H9 (cell line): Measurements from ENCODE around the gene RIPK4. TPM values are rescaled to one million over a fixed set of nuclear protein-coding genes. Genes with fewer than 3 reads are reported as not detected.

ENCODE experiments used
- DNase-seq: peaks from one replicate; pipeline ENCODE4 v3.0.0-alpha.2; 2017
- H2AFZ ChIP-seq: one replicate; pipeline ENCODE4 v1.6.1; 2013; ENCODE audit warnings: mild to moderate bottlenecking, low read length, control low read depth, moderate library complexity
- H2AK5ac ChIP-seq: 2 replicates; pipeline ENCODE4 v1.6.1; 2013; ENCODE audit warnings: low read length, control low read depth, mixed read lengths; ENCODE audit not compliant: insufficient read length
- H2BK120ac ChIP-seq: one replicate; pipeline ENCODE4 v1.6.1; 2013; ENCODE audit warnings: low read depth, mild to moderate bottlenecking, low read length, control low read depth, inconsistent platforms; ENCODE audit not compliant: poor library complexity, severe bottlenecking
- H2BK12ac ChIP-seq: 2 replicates; pipeline ENCODE4 v1.6.1; 2013; ENCODE audit warnings: low read length, control low read depth, mixed read lengths, low read depth; ENCODE audit not compliant: insufficient read length
- H2BK15ac ChIP-seq: 2 replicates; pipeline ENCODE4 v1.6.1; 2013; ENCODE audit warnings: low read depth, low read length, control low read depth
- H2BK20ac ChIP-seq: one replicate; pipeline ENCODE4 v1.6.1; 2013; ENCODE audit warnings: low read depth, mild to moderate bottlenecking, low read length, control low read depth, inconsistent platforms; ENCODE audit not compliant: poor library complexity, severe bottlenecking
- H2BK5ac ChIP-seq: 2 replicates; pipeline ENCODE4 v1.6.1; 2013; ENCODE audit warnings: low read length, control low read depth, mixed read lengths; ENCODE audit not compliant: insufficient read length
- H3K14ac ChIP-seq: 2 replicates; pipeline ENCODE4 v1.6.1; 2013; ENCODE audit warnings: low read length, control low read depth; ENCODE audit not compliant: insufficient read depth
- H3K18ac ChIP-seq: 2 replicates; pipeline ENCODE4 v1.6.1; 2013; ENCODE audit warnings: low read depth, mild to moderate bottlenecking, mixed read lengths, low read length, control low read depth; ENCODE audit not compliant: insufficient read length
- H3K23ac ChIP-seq: 2 replicates; pipeline ENCODE4 v1.6.1; 2013; ENCODE audit warnings: low read length, control low read depth, mixed read lengths, low read depth; ENCODE audit not compliant: insufficient read length
- H3K23me2 ChIP-seq: 2 replicates; pipeline ENCODE4 v1.6.1; 2013; ENCODE audit warnings: low read depth, mild to moderate bottlenecking, mixed read lengths, low read length, control low read depth; ENCODE audit not compliant: insufficient read length, poor library complexity, severe bottlenecking
- H3K27ac ChIP-seq: 2 replicates; pipeline ENCODE4 v1.5.1; 2013; ENCODE audit warnings: low read length, control low read depth, mixed read lengths, low read depth; ENCODE audit not compliant: insufficient read length
- H3K27me3 ChIP-seq: 2 replicates; pipeline ENCODE4 v1.6.1; 2013; ENCODE audit warnings: low read length, control low read depth, inconsistent platforms; ENCODE audit not compliant: insufficient read depth
- H3K4ac ChIP-seq: 2 replicates; pipeline ENCODE4 v1.6.1; 2013; ENCODE audit warnings: low read depth, mild to moderate bottlenecking, control low read depth, inconsistent platforms, low read length, moderate library complexity
- H3K4me1 ChIP-seq: 2 replicates; pipeline ENCODE4 v1.6.1; 2013; ENCODE audit warnings: low read length, control low read depth, inconsistent platforms; ENCODE audit not compliant: insufficient read depth
- H3K4me2 ChIP-seq: 2 replicates; pipeline ENCODE4 v1.6.1; 2013; ENCODE audit warnings: low read length, control low read depth, mixed read lengths; ENCODE audit not compliant: insufficient read length, insufficient read depth
- H3K56ac ChIP-seq: 2 replicates; pipeline ENCODE4 v1.6.1; 2013; ENCODE audit warnings: low read depth, mild to moderate bottlenecking, mixed read lengths, low read length, control low read depth; ENCODE audit not compliant: insufficient read length
- H3K79me1 ChIP-seq: 2 replicates; pipeline ENCODE4 v1.6.1; 2013; ENCODE audit warnings: low read depth, mild to moderate bottlenecking, moderate library complexity, low read length, control low read depth, inconsistent platforms; ENCODE audit not compliant: insufficient read depth, poor library complexity, severe bottlenecking
- H3K79me2 ChIP-seq: 2 replicates; pipeline ENCODE4 v1.6.1; 2013; ENCODE audit warnings: low read length, control low read depth, inconsistent platforms; ENCODE audit not compliant: insufficient read depth
- H3K9ac ChIP-seq: 2 replicates; pipeline ENCODE4 v1.6.1; 2013; ENCODE audit warnings: low read length, control low read depth, mixed read lengths; ENCODE audit not compliant: insufficient read length; ENCODE audit errors: extremely low read depth
- H3K9me3 ChIP-seq: one replicate; pipeline ENCODE4 v1.6.1; 2013; ENCODE audit warnings: low read depth, low read length, inconsistent platforms; ENCODE audit not compliant: control insufficient read depth
- H3T11ph ChIP-seq: one replicate; pipeline ENCODE4 v1.6.1; 2013; ENCODE audit warnings: mild to moderate bottlenecking, low read length, control low read depth, inconsistent platforms
- H4K20me1 ChIP-seq: one replicate; pipeline ENCODE4 v1.6.1; 2013; ENCODE audit not compliant: control insufficient read depth, insufficient read length, insufficient read depth
- H4K5ac ChIP-seq: 2 replicates; pipeline ENCODE4 v1.6.1; 2013; ENCODE audit warnings: low read depth, mild to moderate bottlenecking, mixed read lengths, low read length, control low read depth; ENCODE audit not compliant: insufficient read length
- H4K8ac ChIP-seq: replicated peaks from 2 replicates; pipeline ENCODE4 v1.6.1; 2013; ENCODE audit warnings: low read length, control low read depth, mixed read lengths, low read depth; ENCODE audit not compliant: insufficient read length
- H4K91ac ChIP-seq: 2 replicates; pipeline ENCODE4 v1.6.1; 2013; ENCODE audit warnings: low read depth, mild to moderate bottlenecking, moderate library complexity, mixed read lengths, low read length, control low read depth; ENCODE audit not compliant: insufficient read length
- H3K27ac Mint-ChIP-seq, 3 experiments: 2 replicates in 2 of 3; 3 replicates in 1 of 3; pipeline ENCODE4 v1.8.0; 2020 to 2021; ENCODE audit warnings: mixed read lengths in 3 of 3, mild to moderate bottlenecking in 1 of 3, moderate library complexity in 1 of 3
- H3K27me3 Mint-ChIP-seq: 2 replicates; pipeline ENCODE4 v1.8.0; 2021; ENCODE audit warnings: low read depth, mild to moderate bottlenecking, moderate library complexity, mixed read lengths
- H3K36me3 Mint-ChIP-seq, 3 experiments: 2 replicates in 2 of 3; 3 replicates in 1 of 3; pipeline ENCODE4 v1.8.0; 2020 to 2021; ENCODE audit warnings: low read depth in 3 of 3, mixed read lengths in 3 of 3; ENCODE audit not compliant: insufficient read depth in 1 of 3
- H3K4me1 Mint-ChIP-seq, 2 experiments: 2 replicates each; pipeline ENCODE4 v1.8.0; 2020; ENCODE audit warnings: mixed read lengths in 2 of 2
- H3K4me3 Mint-ChIP-seq, 2 experiments: 2 replicates in 1 of 2; 3 replicates in 1 of 2; pipeline ENCODE4 v1.8.0; 2020 to 2021; ENCODE audit warnings: mild to moderate bottlenecking in 2 of 2, mixed read lengths in 2 of 2, moderate library complexity in 1 of 2
- H3K9me3 Mint-ChIP-seq, 2 experiments: 2 replicates in 1 of 2; 3 replicates in 1 of 2; pipeline ENCODE4 v1.8.0; 2020; ENCODE audit warnings: mild to moderate bottlenecking in 2 of 2, mixed read lengths in 2 of 2, moderate library complexity in 1 of 2
- CTCF ChIP-seq: fragments of 200-600 bp; sonication (generic); conservative IDR thresholded peaks from 3 replicates; pipeline ENCODE4 v1.8.0; 2021; ENCODE audit warnings: antibody characterized with exemption, mild to moderate bottlenecking
- WGBS: extraction: QIAGEN DNeasy Blood & Tissue Kit; methylation state at CpG from one replicate; pipeline ENCODE4 v1.1.7; 2013; ENCODE audit warnings: missing lambda C conversion rate, low lambda C conversion rate, mixed read lengths; ENCODE audit not compliant: insufficient read length; ENCODE audit errors: extremely low coverage; 5-methylcytosine and 5-hydroxymethylcytosine counted together
- total RNA-seq: library from RNA; stranded (reverse); gene quantifications from 2 replicates; pipeline ENCODE4 v1.2.1, GENCODE V29; 2021

RIPK4 gene
- total RNA-seq, 1 experiment from 2014 or later = 2.9 TPM

- Histone ChIP-seq H2BK5ac (no peak overlapping the region), H3K9me3 (no peaks in the 10 kb centered on the region), H4K20me1 (no peaks in the 10 kb centered on the region), H4K91ac (no peak overlapping the region), H3K14ac (no peak overlapping the region), H3K4me2 (peak overlapping the region; percentile 80), H3K79me1 (no peaks in the 10 kb centered on the region), H2AK5ac (no peak overlapping the region), H4K5ac (no peak overlapping the region), H2BK15ac (no peak overlapping the region), H3K27me3 (peaks cover 65% of the 10 kb centered on the region), H2BK20ac (no peak overlapping the region), H3K27ac (no peak overlapping the region), H3K79me2 (no peaks in the 10 kb centered on the region), H2AFZ (no peak overlapping the region), H2BK120ac (no peak overlapping the region), H3T11ph (no peak overlapping the region), H4K8ac (no peak overlapping the region), H3K4me1 (peaks cover 6% of the 10 kb centered on the region; the same call in 1 of the 2 replicates), H2BK12ac (no peak overlapping the region), H3K18ac (no peak overlapping the region), H3K56ac (no peak overlapping the region), H3K23me2 (peaks cover 10% of the 10 kb centered on the region), H3K9ac (no peak overlapping the region), H3K4ac (no peak overlapping the region), H3K23ac (no peak overlapping the region)
- H3K9me3 Mint-ChIP-seq = peaks cover 0 to 2% of the 10 kb centered on the region in 2 experiments; a peak in 2 of 5 replicates
- TF ChIP-seq CTCF = peak; percentile 46; the same call in 2 of the 3 replicates
- no peaks in the 10 kb centered on the region for H3K36me3 Mint-ChIP-seq
- H3K27ac Mint-ChIP-seq = no peak overlapping the region; a peak in 1 of 7 replicates
- H3K4me3 Mint-ChIP-seq = peak overlapping the region; percentile 62 to 85
- peaks cover 54 to 72% of the 10 kb centered on the region in 2 experiments for H3K4me1 Mint-ChIP-seq
- peaks cover 89% of the 10 kb centered on the region for H3K27me3 Mint-ChIP-seq
- no CpG with 5 or more reads among the region's 17 CpGs for WGBS
- peak; percentile 79 for DNase-seq
Observed at GRCh38 chr21:41768437-41769042, 1.7 kb upstream of the RIPK4 start.
